GM19023 (cell line): ENCODE measurements around the gene DHCR24.

ENCODE experiments used
- ATAC-seq: cut with Tn5 transposase; IDR thresholded peaks from one replicate; pipeline ENCODE4 v1.9.1; 2021; ENCODE audit warnings: mild to moderate bottlenecking, moderate library complexity; ENCODE audit not compliant: unreplicated experiment

The DHCR24 gene

GRCh38 chr1:54865238-54866073, 21.5 kb downstream of the DHCR24 start:
- no peak for ATAC-seq

GRCh38 chr1:54864460-54865208, 22.4 kb downstream of the DHCR24 start:
- no peak for ATAC-seq

GRCh38 chr1:54863267-54863665, 23.7 kb downstream of the DHCR24 start:
- no peak for ATAC-seq

- ATAC-seq: no peak
Observed at GRCh38 chr1:54861070-54861761, 25.8 kb downstream of the DHCR24 start.

- ATAC-seq: no peak
Observed at GRCh38 chr1:54859700-54860391, 27.1 kb downstream of the DHCR24 start.

GRCh38 chr1:54857746-54858561, 29.0 kb downstream of the DHCR24 start:
- no peak for ATAC-seq

- no peak for ATAC-seq
Observed at GRCh38 chr1:54857141-54857540, 29.9 kb downstream of the DHCR24 start.

GRCh38 chr1:54854381-54855020, 32.5 kb downstream of the DHCR24 start:
- ATAC-seq: no peak

- ATAC-seq: no peak
Observed at GRCh38 chr1:54853793-54854370, 33.1 kb downstream of the DHCR24 start.

GRCh38 chr1:54853096-54853792, 33.8 kb downstream of the DHCR24 start:
- no peak for ATAC-seq

GRCh38 chr1:54851936-54852524, 35.0 kb downstream of the DHCR24 start:
- no peak for ATAC-seq

GRCh38 chr1:54851406-54851805, 35.6 kb downstream of the DHCR24 start:
- no peak for ATAC-seq

GRCh38 chr1:54850737-54851136, 36.3 kb downstream of the DHCR24 start:
- ATAC-seq: no peak

- no peak for ATAC-seq
Observed at GRCh38 chr1:54850069-54850730, 36.8 kb downstream of the DHCR24 start.

GRCh38 chr1:54849219-54850068, 37.6 kb downstream of the DHCR24 start:
- ATAC-seq: no peak

GRCh38 chr1:54848134-54848948, 38.7 kb downstream of the DHCR24 start:
- no peak for ATAC-seq
